HFF-Myc (cell line): ENCODE measurements around the gene CEP78.
"Not testable (repeated sequence)": the region's sequence is repeated elsewhere in the genome, so short reads cannot be mapped to it uniquely, and the experiment has no call there.

Experiments
- DNase-seq: peaks from one replicate; pipeline ENCODE4 v3.0.0-alpha.2; 2011; ENCODE audit warnings: low read depth; ENCODE audit errors: extremely low read depth
- H3K4me3 ChIP-seq: replicated peaks from 2 replicates; pipeline ENCODE4 v1.5.1; 2011; ENCODE audit warnings: low read depth, mild to moderate bottlenecking, control low read depth, low read length
- TF ChIP-seq, protein P1 (sequence below): IDR thresholded peaks from 2 replicates; pipeline ENCODE4 v1.5.1; 2012; ENCODE audit warnings: mild to moderate bottlenecking, low read depth, low read length, control low read depth; ENCODE audit errors: missing control alignments

The CEP78 gene

DNA sequence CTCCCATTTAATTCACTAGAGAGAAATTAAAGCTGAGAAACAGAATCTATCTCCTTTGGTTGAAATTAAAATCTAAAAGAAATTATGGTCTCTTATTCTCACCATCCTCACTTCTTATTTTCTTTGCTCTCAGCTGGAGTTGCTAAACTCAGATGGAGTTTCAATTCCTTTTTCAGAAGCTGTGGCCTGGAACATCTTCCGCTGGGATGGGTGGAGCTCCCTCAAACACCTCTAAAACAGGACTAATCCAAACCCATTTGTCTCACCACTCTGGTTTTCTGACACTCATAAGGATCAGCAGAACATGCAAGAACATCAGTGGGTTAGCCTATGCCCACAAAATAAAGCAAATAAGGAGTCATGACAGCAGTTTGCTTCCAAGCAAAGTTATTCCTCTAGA, 39.6 kb upstream of the CEP78 start:
- no peak for DNase-seq
- no peak overlapping the region for H3K4me3 ChIP-seq
- TF ChIP-seq, protein P1, sequence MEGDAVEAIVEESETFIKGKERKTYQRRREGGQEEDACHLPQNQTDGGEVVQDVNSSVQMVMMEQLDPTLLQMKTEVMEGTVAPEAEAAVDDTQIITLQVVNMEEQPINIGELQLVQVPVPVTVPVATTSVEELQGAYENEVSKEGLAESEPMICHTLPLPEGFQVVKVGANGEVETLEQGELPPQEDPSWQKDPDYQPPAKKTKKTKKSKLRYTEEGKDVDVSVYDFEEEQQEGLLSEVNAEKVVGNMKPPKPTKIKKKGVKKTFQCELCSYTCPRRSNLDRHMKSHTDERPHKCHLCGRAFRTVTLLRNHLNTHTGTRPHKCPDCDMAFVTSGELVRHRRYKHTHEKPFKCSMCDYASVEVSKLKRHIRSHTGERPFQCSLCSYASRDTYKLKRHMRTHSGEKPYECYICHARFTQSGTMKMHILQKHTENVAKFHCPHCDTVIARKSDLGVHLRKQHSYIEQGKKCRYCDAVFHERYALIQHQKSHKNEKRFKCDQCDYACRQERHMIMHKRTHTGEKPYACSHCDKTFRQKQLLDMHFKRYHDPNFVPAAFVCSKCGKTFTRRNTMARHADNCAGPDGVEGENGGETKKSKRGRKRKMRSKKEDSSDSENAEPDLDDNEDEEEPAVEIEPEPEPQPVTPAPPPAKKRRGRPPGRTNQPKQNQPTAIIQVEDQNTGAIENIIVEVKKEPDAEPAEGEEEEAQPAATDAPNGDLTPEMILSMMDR, result no peak

DNA sequence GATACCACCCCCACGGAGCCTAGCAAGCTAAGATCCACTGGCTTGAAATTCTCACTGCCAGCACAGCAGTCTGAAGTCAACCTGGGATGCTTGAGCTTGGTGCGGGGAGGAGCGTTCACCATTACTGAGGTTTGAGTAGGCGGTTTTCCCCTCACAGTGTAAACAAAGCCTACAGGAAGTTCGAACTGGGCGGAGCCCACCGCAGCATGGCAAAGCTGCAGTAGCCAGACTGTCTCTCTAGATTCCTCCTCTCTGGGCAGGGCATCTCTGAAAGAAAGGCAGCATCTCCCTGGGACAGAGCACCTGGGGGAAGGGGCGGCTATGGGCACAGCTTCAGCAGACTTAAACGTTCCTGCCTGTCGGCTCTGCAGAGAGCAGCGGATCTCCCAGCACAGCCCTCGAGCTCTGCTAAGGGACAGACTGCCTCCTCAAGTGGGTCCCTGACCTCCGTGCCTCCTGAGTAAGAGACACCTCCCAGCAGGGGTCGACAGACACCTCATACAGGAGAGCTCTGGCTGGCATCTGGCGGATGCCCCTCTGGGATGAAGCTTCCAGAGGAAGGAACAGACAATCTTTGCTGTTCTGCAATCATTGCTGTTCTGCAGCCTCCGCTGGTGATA, 34.6 kb upstream of the CEP78 start:
- H3K4me3 ChIP-seq, DNase-seq: not testable (repeated sequence)

DNA sequence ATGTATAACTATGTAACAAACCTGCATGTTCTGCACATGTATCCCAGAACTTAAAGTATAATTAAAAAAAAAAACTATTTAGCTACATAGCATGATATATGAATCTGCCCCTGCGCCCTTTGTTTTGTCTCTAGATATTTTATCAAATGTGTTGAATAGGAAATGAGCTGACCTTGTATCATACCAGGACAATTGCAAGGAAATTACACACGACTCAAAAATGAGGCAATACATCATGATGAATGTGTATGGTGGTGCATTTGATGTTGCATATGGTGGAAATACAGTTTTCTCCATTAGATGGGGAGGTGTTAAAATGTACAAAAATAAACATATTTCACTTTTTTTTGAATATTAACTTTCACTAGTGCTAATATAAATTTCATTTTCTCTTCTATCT, 28.6 kb upstream of the CEP78 start:
- DNase-seq, result no peak
- TF ChIP-seq, protein P1, result no peak
- no peak overlapping the region for H3K4me3 ChIP-seq

DNA sequence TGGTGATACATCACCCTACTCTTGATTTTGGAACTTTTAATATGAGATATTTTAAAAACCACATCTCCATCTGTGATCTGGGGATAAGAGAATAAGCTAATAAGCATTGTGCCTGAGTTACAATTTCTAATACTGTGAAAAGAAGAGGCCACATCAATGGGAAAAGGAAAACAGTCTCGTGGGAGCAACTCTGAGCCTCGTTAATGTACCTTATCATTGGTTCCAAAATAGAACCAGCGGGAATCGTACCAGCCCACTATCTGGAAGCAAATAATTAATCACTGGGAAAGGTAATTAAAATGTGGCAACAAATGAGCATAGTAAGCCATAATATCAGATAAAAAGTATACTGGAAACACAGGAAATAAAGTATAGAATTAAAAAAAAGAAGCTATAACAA, 28.0 kb upstream of the CEP78 start:
- TF ChIP-seq, protein P1, result no peak
- no peak for DNase-seq
- H3K4me3 ChIP-seq, result no peak overlapping the region

DNA sequence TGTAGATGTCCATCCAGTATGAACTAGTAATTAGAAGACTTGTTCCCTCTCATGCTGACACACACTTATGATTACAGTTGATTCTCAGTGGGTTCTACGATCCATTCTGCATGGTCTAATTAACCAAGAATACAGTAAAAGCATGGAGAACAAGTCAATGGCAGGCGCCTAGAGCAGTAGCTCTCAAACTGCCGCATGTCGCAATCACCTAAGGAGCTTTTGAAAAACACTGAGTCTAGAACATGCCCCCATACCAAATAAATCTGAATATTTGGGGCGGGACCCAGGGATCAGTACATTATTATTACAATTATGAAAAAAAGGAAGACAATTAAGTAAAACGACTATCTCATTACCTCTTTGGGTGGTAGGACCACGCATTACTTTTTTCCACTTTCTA, 26.7 kb upstream of the CEP78 start:
- H3K4me3 ChIP-seq, result no peak overlapping the region
- TF ChIP-seq, protein P1, result no peak
- DNase-seq, result no peak

DNA sequence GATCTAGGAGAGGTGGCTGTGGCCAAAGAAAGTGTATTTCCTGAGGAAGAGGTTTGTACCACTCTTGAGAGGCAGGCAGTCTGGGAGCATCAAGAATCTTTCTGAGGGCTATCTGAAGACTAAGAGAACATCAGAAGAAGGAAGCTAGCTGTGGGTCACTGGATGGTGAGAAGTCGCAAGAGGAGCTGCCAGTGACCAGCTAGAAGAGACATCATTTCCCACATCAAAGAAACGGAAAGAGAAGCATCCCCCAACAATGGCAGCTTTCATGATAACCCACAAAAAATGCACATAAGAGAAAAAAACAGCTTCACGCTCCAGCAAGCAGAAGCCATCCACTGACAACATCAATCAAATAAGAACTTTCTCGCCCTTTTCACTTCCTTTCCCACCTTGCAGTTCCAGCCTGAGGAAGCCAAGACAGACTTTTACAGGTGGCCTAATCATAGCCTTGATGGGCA, 25.0 kb upstream of the CEP78 start:
- TF ChIP-seq, protein P1, result no peak
- no peak overlapping the region for H3K4me3 ChIP-seq
- DNase-seq, result no peak

DNA sequence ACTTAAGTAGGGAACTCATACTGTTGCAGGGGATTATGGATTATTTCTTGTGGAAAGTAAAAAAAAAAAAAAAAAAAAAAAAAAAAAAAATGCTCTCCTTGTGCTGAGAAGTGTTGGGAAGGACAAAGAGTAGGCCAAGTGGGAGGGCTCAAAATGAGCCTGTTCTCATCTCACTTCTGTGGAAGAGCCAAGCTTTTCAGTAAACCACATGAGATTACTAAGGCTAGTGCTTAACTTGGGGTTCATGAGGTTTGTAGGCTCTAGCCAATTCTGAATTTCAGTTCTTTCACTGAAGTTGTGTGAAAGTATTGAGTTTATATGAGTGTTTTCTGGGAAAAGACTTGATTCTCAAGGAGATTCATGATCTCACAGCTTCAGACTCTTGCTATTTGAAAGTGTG, 23.0 kb upstream of the CEP78 start:
- no peak overlapping the region for H3K4me3 ChIP-seq
- TF ChIP-seq, protein P1, result no peak
- DNase-seq, result no peak
